HG03196 (cell line): ENCODE measurements around the gene MED17.

Experiments used
- ATAC-seq: cut with Tn5 transposase; IDR thresholded peaks from one replicate; pipeline ENCODE4 v1.9.1; 2021; ENCODE audit not compliant: unreplicated experiment

Gene MED17

GRCh38 chr11:93814966-93815633, 31.0 kb downstream of the MED17 start:
- ATAC-seq: no peak

- ATAC-seq: no peak
Measured at GRCh38 chr11:93817426-93818348, 33.6 kb downstream of the MED17 start.

DNA sequence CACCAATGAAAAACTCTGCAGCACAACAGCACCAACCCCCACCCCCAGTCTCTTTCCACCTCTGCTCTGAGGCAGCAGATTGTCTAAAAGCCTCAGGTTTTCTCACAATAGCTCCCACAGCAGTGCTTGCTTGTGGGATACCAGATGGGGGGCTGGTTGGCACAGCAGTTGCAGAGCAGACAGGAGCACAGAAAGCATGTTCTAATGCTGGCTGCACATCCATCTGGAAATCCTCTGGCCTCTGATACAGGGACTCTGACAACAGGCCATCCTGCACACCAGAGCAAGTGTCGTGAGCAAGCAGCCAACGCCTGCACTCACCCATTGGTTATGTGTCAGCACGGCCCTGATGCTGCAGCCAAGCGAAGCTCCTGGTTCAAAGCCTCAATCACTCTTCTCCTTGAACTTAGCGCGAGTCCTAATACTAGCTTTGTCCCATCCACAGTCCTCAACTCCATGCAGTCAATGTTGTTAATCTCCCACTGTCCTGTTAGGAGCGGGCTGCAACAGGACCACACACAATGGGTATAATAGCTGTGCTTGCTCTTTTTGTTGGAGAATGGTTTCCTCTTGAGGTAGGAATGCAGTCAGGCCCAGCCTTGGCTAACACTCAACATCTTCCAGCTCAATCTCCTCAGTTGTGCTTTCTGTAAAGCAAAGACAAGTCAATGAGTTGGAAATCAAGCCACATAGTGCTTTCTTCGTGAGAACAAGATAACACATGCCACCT, 36.0 kb downstream of the MED17 start:
- no peak for ATAC-seq

DNA sequence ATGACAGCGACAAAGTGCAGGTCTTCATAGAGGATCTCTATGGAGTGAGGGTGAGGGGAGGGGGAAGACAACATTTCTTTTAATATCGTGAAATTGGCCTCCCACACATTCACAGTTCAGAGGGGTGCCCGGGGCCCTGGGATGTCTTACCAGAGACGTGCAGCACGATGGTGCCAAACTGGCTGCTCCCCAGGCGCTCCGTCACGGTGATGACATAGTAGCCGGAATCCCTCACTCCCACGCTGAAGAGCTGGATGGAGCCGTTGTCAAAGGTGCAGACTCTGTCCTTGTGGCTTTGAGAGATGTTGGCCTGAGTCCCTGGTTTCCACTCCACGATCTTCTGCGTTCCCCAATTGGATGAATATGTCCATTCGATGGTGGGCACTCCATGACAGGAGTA, 36.8 kb downstream of the MED17 start:
- ATAC-seq: no peak

- ATAC-seq: no peak
Measured at GRCh38 chr11:93821617-93822016, 37.5 kb downstream of the MED17 start.

DNA sequence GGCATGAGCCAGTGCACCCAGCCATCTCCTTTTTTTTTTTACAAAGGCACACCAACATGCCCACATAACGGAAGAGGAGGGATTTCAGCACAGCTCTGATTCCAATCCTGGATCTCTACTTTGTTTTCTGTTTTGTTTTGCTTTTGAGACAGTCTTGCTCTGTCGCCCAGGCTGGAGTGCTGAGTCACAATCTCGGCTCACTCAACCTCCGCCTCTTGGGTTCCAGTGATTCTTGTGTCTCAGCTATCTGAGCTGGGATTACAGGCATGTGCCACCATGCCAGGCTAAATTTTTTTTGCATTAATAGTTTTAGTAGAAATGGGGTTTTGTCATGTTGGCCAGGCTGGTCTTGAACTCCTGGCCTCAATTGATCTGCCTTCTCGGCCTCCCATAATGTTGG, 38.3 kb downstream of the MED17 start:
- ATAC-seq: no peak

GRCh38 chr11:93823210-93823609, 39.1 kb downstream of the MED17 start:
- ATAC-seq: no peak

- no peak for ATAC-seq
Measured at GRCh38 chr11:93827363-93827762, 43.3 kb downstream of the MED17 start.

DNA sequence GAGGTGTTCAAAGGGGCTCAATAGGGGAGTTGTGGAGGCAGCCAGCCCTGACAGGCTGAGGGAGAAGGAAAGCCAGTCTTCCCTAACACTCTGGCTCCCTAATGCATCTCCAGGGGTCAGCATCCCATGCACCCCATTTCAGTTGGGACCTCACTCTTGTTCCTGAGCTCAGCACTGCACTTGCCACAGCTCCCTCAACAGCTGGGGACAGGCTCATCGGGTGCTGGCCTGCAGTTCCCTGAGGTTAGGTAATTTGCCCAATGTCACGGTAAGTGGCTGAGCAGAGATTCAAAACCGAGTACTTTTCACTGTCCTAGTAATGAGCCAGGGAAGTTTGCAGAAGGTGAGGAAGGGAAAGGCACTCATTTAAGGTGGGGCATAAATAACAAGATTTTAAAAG, 45.5 kb downstream of the MED17 start:
- no peak for ATAC-seq

- ATAC-seq: no peak
Measured at GRCh38 chr11:93831343-93832127, 47.5 kb downstream of the MED17 start.

- no peak for ATAC-seq
Measured at GRCh38 chr11:93832780-93833179, 48.7 kb downstream of the MED17 start.

DNA sequence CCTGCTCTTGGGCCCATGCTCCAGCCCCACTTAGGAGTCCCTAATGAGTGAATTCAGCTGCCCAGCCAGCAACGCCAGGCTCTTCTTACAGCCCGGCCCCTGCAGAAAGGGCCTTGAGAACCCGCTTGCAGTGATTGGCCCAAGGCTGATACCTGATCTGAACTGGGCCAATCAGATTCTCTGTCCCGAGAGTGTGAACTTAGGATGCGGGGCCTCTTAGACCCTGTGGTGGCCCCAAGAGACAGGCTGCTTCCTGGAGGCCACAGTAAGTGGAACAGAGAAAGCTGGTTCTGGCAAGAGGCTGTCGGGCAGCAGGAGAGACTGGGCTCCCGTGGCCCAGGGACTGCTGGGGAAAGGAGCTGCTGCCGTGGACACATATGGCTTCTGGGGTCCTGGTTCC, 54.9 kb downstream of the MED17 start:
- ATAC-seq: no peak

- ATAC-seq: no peak
Measured at GRCh38 chr11:93840180-93840579, 56.1 kb downstream of the MED17 start.

DNA sequence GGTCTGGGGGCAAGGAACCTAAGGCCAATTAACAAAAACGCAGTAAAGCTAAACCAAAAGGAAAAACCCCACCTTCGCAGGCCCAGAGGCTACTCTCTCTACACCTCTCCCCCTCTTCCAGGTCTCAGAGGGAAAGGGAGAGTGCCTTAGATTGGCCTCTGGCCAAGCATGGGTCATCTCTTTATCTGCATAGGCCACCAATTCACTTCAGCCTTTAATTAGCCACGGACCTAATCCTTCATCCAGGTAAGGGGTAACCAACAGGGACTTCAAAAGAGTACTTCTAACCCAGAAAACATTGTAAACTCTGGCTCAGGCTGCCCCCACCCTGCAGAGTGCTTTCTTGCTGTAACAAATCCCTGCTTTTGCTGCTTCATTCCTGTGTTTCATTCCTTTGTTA, 56.9 kb downstream of the MED17 start:
- no peak for ATAC-seq

GRCh38 chr11:93841446-93841845, 57.4 kb downstream of the MED17 start:
- ATAC-seq: no peak

- no peak for ATAC-seq
Measured at GRCh38 chr11:93842034-93842433, 58.0 kb downstream of the MED17 start.

- no peak for ATAC-seq
Measured at GRCh38 chr11:93842461-93842860, 58.4 kb downstream of the MED17 start.

DNA sequence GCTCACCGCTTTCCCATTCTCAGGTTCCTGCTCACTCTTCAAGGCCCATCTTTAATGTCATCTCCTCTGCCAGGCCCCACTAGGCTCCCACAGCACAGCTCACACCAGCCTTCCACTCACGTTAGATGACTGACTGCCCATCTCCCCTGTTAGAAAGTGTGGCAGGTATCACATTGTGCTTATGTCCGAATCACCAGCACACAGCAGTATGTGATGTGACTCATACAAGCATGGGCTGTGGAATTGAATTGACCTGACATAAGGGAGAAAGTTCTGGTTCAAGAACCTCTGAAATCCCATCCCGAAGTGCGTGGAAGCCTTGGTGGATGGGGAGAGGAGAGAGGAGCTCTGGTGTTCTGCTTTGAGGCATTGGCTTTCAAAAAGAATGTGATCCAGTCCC, 59.8 kb downstream of the MED17 start:
- ATAC-seq: no peak

GRCh38 chr11:93844568-93844967, 60.5 kb downstream of the MED17 start:
- ATAC-seq: no peak

- no peak for ATAC-seq
Measured at GRCh38 chr11:93845181-93846092, 61.4 kb downstream of the MED17 start.
